Measurements from ENCODE around the gene TOPORS. TPM values are rescaled to one million over a fixed set of nuclear protein-coding genes. Genes with fewer than 3 reads are reported as not detected.
A peak's percentile ranks its signal among the peaks of the same experiment; 100 is the strongest.

Gene TOPORS
- polyA plus RNA-seq, 2 donors, result 5.7 to 6.5 TPM

GRCh38 chr9:32581512-32582143, 29.2 kb upstream of the TOPORS start:
- Histone ChIP-seq H3K36me3 (ENCODE audit: control insufficient read depth in 2 of 2, insufficient read depth in 2 of 2, low read length in 1 of 2) (no peaks in the 10 kb centered on the region), H3K9me3 (ENCODE audit: control insufficient read depth in 2 of 2, insufficient read depth in 1 of 2, low read depth in 1 of 2, low read length in 1 of 2) (no peaks in the 10 kb centered on the region), H3K4me1 (ENCODE audit: control insufficient read depth in 2 of 2, insufficient read depth in 2 of 2, low read length in 1 of 2) (no peaks in the 10 kb centered on the region), H3K4me3 (ENCODE audit: low read depth in 1 of 2, low read length in 2 of 2) (no peak overlapping the region), H3K27ac (ENCODE audit: low read depth in 2 of 2, low read length in 1 of 2) (no peak overlapping the region), H3K27me3 (ENCODE audit: control insufficient read depth in 1 of 2, insufficient read depth in 2 of 2, low read length in 2 of 2) (no peaks in the 10 kb centered on the region)
- WGBS, 2 donors, result 45% methylated on average over 3 of the region's 3 CpGs

DNA sequence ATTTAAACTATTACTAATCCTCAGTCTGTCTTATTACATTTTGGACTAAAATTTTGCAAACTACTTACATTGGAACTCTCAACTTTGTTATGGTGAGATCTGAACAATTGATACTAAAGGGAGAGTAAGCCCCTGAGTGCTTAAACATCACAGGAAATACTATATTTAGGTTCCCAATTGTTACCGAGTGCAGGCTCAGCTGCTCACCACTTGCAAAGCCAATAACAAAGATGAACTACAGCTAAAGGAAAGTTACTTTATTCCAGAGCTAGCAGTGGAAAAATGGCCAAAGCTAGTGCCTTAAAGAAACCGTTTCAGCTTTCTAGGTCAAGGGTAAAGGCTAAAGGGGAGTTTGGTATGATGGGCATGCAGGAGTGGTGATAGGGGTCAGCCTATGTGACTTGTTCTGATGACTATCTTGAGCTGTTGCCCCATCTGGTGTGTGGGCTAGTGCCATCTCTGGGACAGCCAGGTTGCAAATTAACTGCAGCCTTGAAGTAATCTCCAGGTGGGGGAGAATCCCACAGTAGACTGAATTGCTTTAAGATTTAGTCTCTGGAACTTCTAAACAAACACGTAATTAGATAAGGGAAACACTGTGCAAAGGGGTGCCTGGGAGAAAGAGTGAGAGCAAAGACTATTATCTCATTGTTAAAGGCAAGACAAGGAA, 28.4 kb upstream of the TOPORS start:
- no peak overlapping the region for H3K4me3 ChIP-seq (ENCODE audit: low read depth in 1 of 2, low read length in 2 of 2)
- no peaks in the 10 kb centered on the region for H3K9me3 ChIP-seq (ENCODE audit: control insufficient read depth in 2 of 2, insufficient read depth in 1 of 2, low read depth in 1 of 2, low read length in 1 of 2)
- no peaks in the 10 kb centered on the region for H3K4me1 ChIP-seq (ENCODE audit: control insufficient read depth in 2 of 2, insufficient read depth in 2 of 2, low read length in 1 of 2)
- no peaks in the 10 kb centered on the region for H3K36me3 ChIP-seq (ENCODE audit: control insufficient read depth in 2 of 2, insufficient read depth in 2 of 2, low read length in 1 of 2)
- H3K27ac ChIP-seq (ENCODE audit: low read depth in 2 of 2, low read length in 1 of 2), result no peak overlapping the region
- H3K27me3 ChIP-seq (ENCODE audit: control insufficient read depth in 1 of 2, insufficient read depth in 2 of 2, low read length in 2 of 2), result no peaks in the 10 kb centered on the region
- 18 to 25% methylated on average over 3 of the region's 3 CpGs for WGBS, 2 donors

DNA sequence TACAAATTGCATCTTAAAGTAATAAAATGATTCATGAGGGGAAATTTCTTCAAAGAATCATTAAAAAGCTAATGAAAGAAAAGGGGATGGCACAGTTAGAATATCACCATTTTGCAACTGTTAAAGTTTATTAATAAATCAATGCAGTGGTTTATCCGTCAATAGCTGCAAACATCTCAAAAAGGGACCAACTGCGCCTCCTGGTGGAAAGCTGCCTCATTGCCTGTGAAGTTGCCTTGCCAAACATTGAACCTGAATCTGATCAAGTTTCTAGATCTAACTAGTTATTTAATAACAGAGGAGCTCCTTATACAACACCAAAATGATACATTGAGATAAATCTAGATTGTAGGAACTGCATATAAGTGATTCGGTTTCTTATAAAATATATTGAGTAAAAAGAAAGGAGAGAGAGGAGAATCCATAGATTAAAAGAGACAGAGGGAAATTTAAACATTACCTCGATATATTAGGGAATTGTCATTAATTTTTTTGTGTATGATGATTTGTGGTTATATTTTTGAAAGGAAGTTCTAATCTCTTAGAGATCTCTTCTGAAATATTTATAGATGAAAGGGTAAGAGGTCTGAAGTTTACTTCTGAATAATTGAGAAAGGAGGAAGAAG, 27.4 kb upstream of the TOPORS start:
- Histone ChIP-seq H3K27ac (ENCODE audit: low read depth in 2 of 2, low read length in 1 of 2) (no peak overlapping the region), H3K4me3 (ENCODE audit: low read depth in 1 of 2, low read length in 2 of 2) (no peak overlapping the region), H3K27me3 (ENCODE audit: control insufficient read depth in 1 of 2, insufficient read depth in 2 of 2, low read length in 2 of 2) (no peaks in the 10 kb centered on the region), H3K36me3 (ENCODE audit: control insufficient read depth in 2 of 2, insufficient read depth in 2 of 2, low read length in 1 of 2) (no peaks in the 10 kb centered on the region), H3K4me1 (ENCODE audit: control insufficient read depth in 2 of 2, insufficient read depth in 2 of 2, low read length in 1 of 2) (no peaks in the 10 kb centered on the region), H3K9me3 (ENCODE audit: control insufficient read depth in 2 of 2, insufficient read depth in 1 of 2, low read depth in 1 of 2, low read length in 1 of 2) (no peaks in the 10 kb centered on the region)
- 18 to 21% methylated on average over 4 of the region's 4 CpGs for WGBS, 2 donors

DNA sequence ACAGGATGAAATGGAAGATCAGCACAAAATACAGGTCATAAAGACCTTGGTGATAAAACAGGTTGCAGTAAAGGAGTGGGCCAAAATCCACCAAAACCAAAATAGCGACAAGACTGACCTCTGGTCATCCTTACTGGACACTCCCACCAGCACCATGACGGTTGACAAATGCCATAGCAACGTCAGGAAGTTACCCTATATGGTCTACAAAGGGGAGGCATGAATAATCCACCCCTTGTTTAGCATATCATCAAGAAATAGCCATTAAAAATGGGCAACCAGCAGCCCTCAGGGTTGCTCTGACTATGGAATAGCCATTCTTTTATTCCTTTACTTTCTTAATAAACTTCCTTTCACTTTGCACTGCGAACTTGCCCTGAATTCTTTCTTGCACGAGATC, 26.6 kb upstream of the TOPORS start:
- no peaks in the 10 kb centered on the region for H3K4me1 ChIP-seq (ENCODE audit: control insufficient read depth in 2 of 2, insufficient read depth in 2 of 2, low read length in 1 of 2)

GRCh38 chr9:32577316-32577715, 24.9 kb upstream of the TOPORS start:
- Histone ChIP-seq H3K4me3 (ENCODE audit: low read depth in 1 of 2, low read length in 2 of 2) (no peak overlapping the region), H3K9me3 (ENCODE audit: control insufficient read depth in 2 of 2, insufficient read depth in 1 of 2, low read depth in 1 of 2, low read length in 1 of 2) (no peaks in the 10 kb centered on the region), H3K4me1 (ENCODE audit: control insufficient read depth in 2 of 2, insufficient read depth in 2 of 2, low read length in 1 of 2) (no peaks in the 10 kb centered on the region), H3K27me3 (ENCODE audit: control insufficient read depth in 1 of 2, insufficient read depth in 2 of 2, low read length in 2 of 2) (no peaks in the 10 kb centered on the region), H3K36me3 (ENCODE audit: control insufficient read depth in 2 of 2, insufficient read depth in 2 of 2, low read length in 1 of 2) (no peaks in the 10 kb centered on the region), H3K27ac (ENCODE audit: low read depth in 2 of 2, low read length in 1 of 2) (no peak overlapping the region)
- 80 to 83% methylated on average over 3 of the region's 3 CpGs for WGBS, 2 donors

More for the DNA sequence above, 26.6 kb upstream of the TOPORS start:
- Histone ChIP-seq H3K4me3 (ENCODE audit: low read depth in 1 of 2, low read length in 2 of 2) (no peak overlapping the region), H3K9me3 (ENCODE audit: control insufficient read depth in 2 of 2, insufficient read depth in 1 of 2, low read depth in 1 of 2, low read length in 1 of 2) (no peaks in the 10 kb centered on the region), H3K27ac (ENCODE audit: low read depth in 2 of 2, low read length in 1 of 2) (no peak overlapping the region), H3K27me3 (ENCODE audit: control insufficient read depth in 1 of 2, insufficient read depth in 2 of 2, low read length in 2 of 2) (no peaks in the 10 kb centered on the region), H3K36me3 (ENCODE audit: control insufficient read depth in 2 of 2, insufficient read depth in 2 of 2, low read length in 1 of 2) (no peaks in the 10 kb centered on the region)
- 60 to 62% methylated on average over 5 of the region's 5 CpGs for WGBS, 2 donors

- 39 to 53% methylated on average over 1 of the region's 1 CpG for WGBS, 2 donors
- Histone ChIP-seq H3K27ac (ENCODE audit: low read depth in 2 of 2, low read length in 1 of 2) (no peak overlapping the region), H3K36me3 (ENCODE audit: control insufficient read depth in 2 of 2, insufficient read depth in 2 of 2, low read length in 1 of 2) (peaks cover 0 to 2% of the 10 kb centered on the region in 2 donors), H3K9me3 (ENCODE audit: control insufficient read depth in 2 of 2, insufficient read depth in 1 of 2, low read depth in 1 of 2, low read length in 1 of 2) (no peaks in the 10 kb centered on the region), H3K27me3 (ENCODE audit: control insufficient read depth in 1 of 2, insufficient read depth in 2 of 2, low read length in 2 of 2) (no peaks in the 10 kb centered on the region), H3K4me1 (ENCODE audit: control insufficient read depth in 2 of 2, insufficient read depth in 2 of 2, low read length in 1 of 2) (peaks cover 0 to 2% of the 10 kb centered on the region in 2 donors), H3K4me3 (ENCODE audit: low read depth in 1 of 2, low read length in 2 of 2) (no peak overlapping the region)
Measured at GRCh38 chr9:32574858-32575257, 22.5 kb upstream of the TOPORS start.

DNA sequence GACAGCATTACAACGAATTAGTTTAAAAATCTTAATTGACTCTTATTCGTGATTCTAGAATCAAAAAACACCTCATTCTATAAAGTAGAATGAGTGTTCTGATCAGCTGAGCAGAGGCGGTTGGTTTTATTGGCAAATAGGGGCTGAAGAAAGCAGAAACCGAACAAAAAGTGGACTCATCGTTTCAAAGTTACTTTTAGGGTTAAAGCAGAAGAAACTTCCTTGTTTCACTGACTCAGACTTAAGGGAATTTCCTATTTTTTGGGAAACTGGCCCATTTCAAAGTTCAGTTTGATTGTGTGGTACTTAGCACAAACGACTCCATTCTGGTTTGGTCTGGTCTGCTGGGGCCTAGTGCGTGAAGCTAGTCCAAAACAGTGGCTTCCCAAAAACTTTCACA, 21.4 kb upstream of the TOPORS start:
- Histone ChIP-seq H3K36me3 (ENCODE audit: control insufficient read depth in 2 of 2, insufficient read depth in 2 of 2, low read length in 1 of 2) (peaks cover 0 to 2% of the 10 kb centered on the region in 2 donors), H3K9me3 (ENCODE audit: control insufficient read depth in 2 of 2, insufficient read depth in 1 of 2, low read depth in 1 of 2, low read length in 1 of 2) (no peaks in the 10 kb centered on the region), H3K4me1 (ENCODE audit: control insufficient read depth in 2 of 2, insufficient read depth in 2 of 2, low read length in 1 of 2) (peaks cover 0 to 2% of the 10 kb centered on the region in 2 donors), H3K4me3 (ENCODE audit: low read depth in 1 of 2, low read length in 2 of 2) (no peak overlapping the region), H3K27ac (ENCODE audit: low read depth in 2 of 2, low read length in 1 of 2) (no peak overlapping the region), H3K27me3 (ENCODE audit: control insufficient read depth in 1 of 2, insufficient read depth in 2 of 2, low read length in 2 of 2) (no peaks in the 10 kb centered on the region)
- WGBS, 2 donors, result 84% methylated on average over 7 of the region's 7 CpGs

- WGBS, 2 donors, result 0% methylated on average over 36 of the region's 36 CpGs
- peak within 1 kb of the TSS; percentile 96 to 97 for H3K27ac ChIP-seq (ENCODE audit: low read depth in 2 of 2, low read length in 1 of 2)
- peak within 1 kb of the TSS; percentile 87 to 98 for H3K4me3 ChIP-seq (ENCODE audit: low read depth in 1 of 2, low read length in 2 of 2)
- H3K27me3 ChIP-seq (ENCODE audit: control insufficient read depth in 1 of 2, insufficient read depth in 2 of 2, low read length in 2 of 2), result no peaks in the 10 kb centered on the region
- H3K36me3 ChIP-seq (ENCODE audit: control insufficient read depth in 2 of 2, insufficient read depth in 2 of 2, low read length in 1 of 2), result peaks cover 0 to 2% of the 10 kb centered on the region in 2 donors
- H3K4me1 ChIP-seq (ENCODE audit: control insufficient read depth in 2 of 2, insufficient read depth in 2 of 2, low read length in 1 of 2), result peaks cover 0 to 2% of the 10 kb centered on the region in 2 donors
- no peaks in the 10 kb centered on the region for H3K9me3 ChIP-seq (ENCODE audit: control insufficient read depth in 2 of 2, insufficient read depth in 1 of 2, low read depth in 1 of 2, low read length in 1 of 2)
Measured at GRCh38 chr9:32572900-32573523, 20.6 kb upstream of the TOPORS start, which contains the start of gene NDUFB6. TSS of gene NDUFB6 (minus strand) at chr9:32573159. CDS start at chr9:32573060, 99 bp downstream.

GRCh38 chr9:32571969-32572899, 19.8 kb upstream of the TOPORS start:
- Histone ChIP-seq H3K27me3 (ENCODE audit: control insufficient read depth in 1 of 2, insufficient read depth in 2 of 2, low read length in 2 of 2) (no peaks in the 10 kb centered on the region), H3K27ac (ENCODE audit: low read depth in 2 of 2, low read length in 1 of 2) (peak overlapping the region; percentile 96 to 97), H3K4me3 (ENCODE audit: low read depth in 1 of 2, low read length in 2 of 2) (peak overlapping the region; percentile 87 to 98), H3K9me3 (ENCODE audit: control insufficient read depth in 2 of 2, insufficient read depth in 1 of 2, low read depth in 1 of 2, low read length in 1 of 2) (no peaks in the 10 kb centered on the region), H3K4me1 (ENCODE audit: control insufficient read depth in 2 of 2, insufficient read depth in 2 of 2, low read length in 1 of 2) (peaks cover 0 to 2% of the 10 kb centered on the region in 2 donors), H3K36me3 (ENCODE audit: control insufficient read depth in 2 of 2, insufficient read depth in 2 of 2, low read length in 1 of 2) (peaks cover 0 to 2% of the 10 kb centered on the region in 2 donors)
- WGBS, 2 donors, result 1% methylated on average over 17 of the region's 17 CpGs

All from esophagus (tissue), 2 donors.